Hindlimb muscle (tissue), 1 donor: Measurements from ENCODE around the gene CMIP. TPM values are rescaled to one million over a fixed set of nuclear protein-coding genes. Genes with fewer than 3 reads are reported as not detected.

ENCODE experiments used
- DNase-seq: peaks from one replicate; pipeline ENCODE4 v3.0.0-alpha.2; 2013
- polyA plus RNA-seq: library from polyadenylated mRNA; unstranded; fragments of 120-200 nt; gene quantifications from one replicate; pipeline ENCODE4 v1.2.1, GENCODE V29; 2013; ENCODE audit not compliant: insufficient read length

The CMIP gene
- polyA plus RNA-seq, 1 donor: 18.0 TPM

GRCh38 chr16:81754858-81755257 lies 310.2 kb downstream of the CMIP start:
- DNase-seq: no peak

- DNase-seq: no peak
Measured at GRCh38 chr16:81755915-81756614, 311.5 kb downstream of the CMIP start.

GRCh38 chr16:81756615-81757356 lies 312.2 kb downstream of the CMIP start:
- DNase-seq: no peak

- DNase-seq: no peak
Measured at GRCh38 chr16:81758376-81758775, 313.8 kb downstream of the CMIP start.

Other genes with a start within 250 kb of the CMIP start
- gene BCO1, start 206.1 kb upstream of the CMIP start, polyA plus RNA-seq: not detected
- 2.6 TPM for gene GAN, start 129.8 kb upstream of the CMIP start, polyA plus RNA-seq